ENCODE results near the gene ADSS1.

Gene ADSS1

GRCh38 chr14:104778694-104779331, 54.8 kb downstream of the ADSS1 start:
- in situ Hi-C loops (cut with MboI; ENCODE audit: low sequenced_read_pairs): no loop called here

DNA sequence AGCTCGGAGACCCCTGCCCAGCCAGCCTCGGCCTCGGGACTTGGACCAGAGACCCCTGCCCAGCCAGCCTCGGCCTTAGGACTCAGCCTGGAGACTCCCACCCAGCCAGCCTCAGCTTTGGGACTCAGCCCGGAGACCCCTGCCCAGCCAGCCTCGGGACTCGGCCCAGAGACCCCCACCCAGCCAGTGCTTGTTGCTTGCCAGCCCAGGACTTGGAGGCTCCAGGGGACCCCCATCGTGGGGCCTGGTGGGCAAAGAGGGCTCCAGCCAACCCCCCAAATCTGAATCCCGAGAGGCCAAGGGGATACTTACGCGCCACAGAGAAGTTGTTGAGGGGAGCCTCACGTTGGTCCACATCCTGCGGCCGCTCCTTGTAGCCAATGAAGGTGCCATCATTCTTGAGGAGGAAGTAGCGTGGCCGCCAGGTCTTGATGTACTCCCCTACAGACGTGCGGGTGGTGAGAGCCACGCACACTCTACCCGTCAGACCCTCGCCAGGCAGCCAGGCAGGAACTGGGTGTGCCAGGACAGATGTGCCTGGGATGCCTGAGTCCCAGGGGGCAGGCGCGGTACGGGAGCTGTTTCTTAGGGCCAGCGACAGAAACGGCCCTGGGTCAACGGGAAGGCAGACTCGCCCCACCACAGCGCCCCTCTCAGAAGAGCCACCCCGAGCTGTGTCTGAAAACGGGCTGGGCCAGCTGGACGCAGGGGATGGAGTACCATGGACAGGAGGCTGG, 55.9 kb downstream of the ADSS1 start:
- in situ Hi-C loops (cut with MboI; ENCODE audit: low sequenced_read_pairs): no loop called here

DNA sequence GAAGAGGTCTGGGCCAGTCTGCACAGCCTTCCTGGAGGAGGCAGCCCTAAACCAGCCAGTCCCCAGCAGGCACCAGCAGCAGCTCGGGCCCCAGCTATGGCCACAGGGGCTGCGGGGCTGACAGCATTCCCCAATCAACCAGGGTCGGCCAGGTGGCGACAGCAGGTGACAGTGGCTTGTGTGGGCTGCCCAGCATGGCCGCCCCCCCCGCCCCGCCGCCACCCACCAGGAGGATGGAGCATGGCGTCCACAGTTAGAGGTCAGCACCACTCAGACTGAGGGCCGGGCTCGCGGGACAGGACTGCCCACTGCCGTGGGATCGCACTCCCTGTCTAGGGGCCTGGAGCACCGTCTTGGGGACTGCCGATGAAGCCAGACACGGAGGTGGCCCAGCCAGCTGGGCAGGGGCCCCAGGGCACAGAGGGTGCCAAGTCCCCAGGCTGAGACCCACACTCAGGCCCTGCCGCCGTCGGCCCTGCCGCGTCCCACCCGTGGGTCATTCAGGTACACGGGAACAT, 56.5 kb downstream of the ADSS1 start:
- in situ Hi-C loops (cut with MboI; ENCODE audit: low sequenced_read_pairs): no loop called here

DNA sequence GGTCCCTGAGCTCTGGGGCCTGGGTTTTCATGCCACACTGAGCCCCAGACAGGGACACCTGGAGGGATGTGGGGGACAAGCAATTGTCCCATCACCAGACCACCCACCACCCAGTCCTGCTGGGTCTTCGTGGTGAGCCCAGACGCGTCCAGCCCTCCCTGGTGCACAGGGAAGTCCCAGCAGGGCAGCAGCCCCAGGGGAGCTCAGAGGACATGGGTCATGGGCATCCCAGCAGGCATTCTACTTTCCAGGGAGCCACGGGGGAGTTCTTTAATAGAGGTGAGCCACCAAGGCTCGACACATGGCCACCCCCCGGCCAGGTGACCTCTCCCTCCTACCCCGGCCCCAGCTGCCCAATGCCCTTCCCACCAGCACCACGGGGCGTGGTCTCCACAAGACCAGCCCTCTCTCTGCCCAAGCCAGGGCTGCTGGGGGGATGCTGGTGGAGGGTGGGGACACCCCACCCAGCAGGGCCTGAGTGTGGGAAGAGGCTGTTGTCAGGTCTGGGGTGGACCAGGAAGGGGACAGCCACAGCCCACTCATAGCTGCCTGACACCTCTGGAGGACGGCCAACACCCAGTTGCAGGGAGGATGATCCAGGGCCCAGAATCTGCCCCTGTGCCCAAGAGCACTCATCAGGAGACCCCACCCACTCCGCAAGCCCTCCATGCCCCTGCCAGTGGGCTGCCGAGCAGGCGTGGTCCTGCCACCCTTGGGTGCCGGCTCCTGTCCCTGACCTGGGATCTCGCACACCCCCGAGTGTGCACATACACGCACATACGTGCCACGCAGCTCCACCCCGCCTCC, 57.4 kb downstream of the ADSS1 start:
- in situ Hi-C loops (cut with MboI; ENCODE audit: low sequenced_read_pairs): no loop called here

DNA sequence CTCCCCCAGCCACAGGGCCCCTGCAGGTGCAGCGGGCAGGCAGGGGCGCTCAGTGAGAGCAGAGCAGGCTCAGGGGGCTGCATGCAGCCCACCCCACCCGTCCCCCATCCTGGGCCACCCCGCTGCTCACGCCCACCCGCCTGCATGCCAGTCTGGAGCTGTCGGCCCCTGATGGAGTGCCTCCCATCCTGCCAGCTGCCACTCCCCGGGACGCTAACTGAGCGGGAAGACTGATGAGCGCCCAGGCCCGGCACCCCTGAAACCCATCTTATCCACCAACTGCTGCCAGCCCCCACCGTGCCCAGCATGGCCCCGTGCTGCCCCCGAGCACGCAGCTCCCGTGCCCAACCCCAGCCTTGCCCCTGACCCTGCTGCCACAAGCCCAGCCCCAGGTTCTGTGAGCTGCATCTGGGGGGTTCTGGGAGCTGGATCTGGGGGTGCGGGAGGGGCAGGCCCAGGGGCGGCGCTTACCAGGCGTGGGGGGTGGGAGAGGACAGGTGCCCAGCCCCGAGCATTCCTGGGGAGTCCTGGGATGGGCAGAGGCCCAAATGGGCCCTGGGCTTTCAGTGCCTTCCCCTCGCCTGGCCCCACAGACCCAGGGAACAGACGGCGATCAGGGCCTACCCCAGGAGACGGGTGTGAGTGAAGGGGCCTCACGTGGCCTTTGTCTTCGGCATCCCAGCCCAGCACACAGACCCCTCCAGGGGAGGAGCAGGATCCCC, 58.2 kb downstream of the ADSS1 start:
- in situ Hi-C loops (cut with MboI; ENCODE audit: low sequenced_read_pairs): no loop called here

DNA sequence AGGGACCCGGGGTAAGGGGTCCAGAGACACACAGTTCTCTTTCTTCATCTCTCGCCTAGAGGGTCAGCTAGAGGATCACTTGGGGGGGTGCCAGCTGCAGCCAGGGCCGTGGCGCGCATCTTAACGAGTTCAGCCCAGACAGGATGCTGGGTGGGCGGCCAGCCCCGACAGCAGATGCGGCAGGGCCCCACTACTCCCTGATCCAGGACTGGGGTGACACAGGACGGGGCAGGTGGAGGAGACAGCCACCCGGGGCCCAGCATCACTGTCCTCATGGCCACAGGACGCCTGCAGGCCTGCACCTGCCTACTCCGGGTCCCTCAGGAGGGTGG, 58.7 kb downstream of the ADSS1 start:
- in situ Hi-C loops (cut with MboI; ENCODE audit: low sequenced_read_pairs): no loop called here

- in situ Hi-C loops (cut with MboI; ENCODE audit: low sequenced_read_pairs): no loop called here
Observed at GRCh38 chr14:104783484-104784217, 59.6 kb downstream of the ADSS1 start.

- in situ Hi-C loops (cut with MboI; ENCODE audit: low sequenced_read_pairs): no loop called here
Observed at GRCh38 chr14:104784218-104784568, 60.2 kb downstream of the ADSS1 start.

GRCh38 chr14:104784846-104785707, 61.0 kb downstream of the ADSS1 start:
- in situ Hi-C loops (cut with MboI; ENCODE audit: low sequenced_read_pairs): no loop called here

- in situ Hi-C loops (cut with MboI; ENCODE audit: low sequenced_read_pairs): no loop called here
Observed at GRCh38 chr14:104785708-104786080, 61.7 kb downstream of the ADSS1 start.

DNA sequence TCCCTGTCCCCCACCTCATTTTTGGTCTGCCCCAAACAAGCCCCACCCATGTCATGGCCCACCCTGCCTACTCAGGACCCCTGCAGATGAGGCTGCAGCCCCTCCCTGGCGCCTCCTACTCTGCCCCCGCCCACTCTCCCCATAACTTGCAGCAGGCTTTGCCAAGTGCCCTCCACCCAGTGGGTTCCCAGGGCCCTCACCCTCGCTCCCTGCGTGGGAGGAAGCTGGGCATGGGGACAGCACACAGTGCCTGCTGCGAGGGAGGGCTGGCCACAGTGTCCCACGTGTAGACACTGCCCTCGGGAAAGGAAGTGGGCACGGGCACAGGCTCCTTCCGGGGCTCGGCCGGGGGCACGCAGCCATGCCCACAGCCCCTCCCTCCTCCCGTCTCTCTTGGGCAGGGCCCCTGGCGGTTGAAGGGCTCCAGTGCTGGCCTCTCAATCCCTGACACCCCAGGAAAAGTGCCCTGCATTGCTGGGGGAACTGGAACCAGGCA, 62.1 kb downstream of the ADSS1 start:
- in situ Hi-C loops (cut with MboI; ENCODE audit: low sequenced_read_pairs): no loop called here

DNA sequence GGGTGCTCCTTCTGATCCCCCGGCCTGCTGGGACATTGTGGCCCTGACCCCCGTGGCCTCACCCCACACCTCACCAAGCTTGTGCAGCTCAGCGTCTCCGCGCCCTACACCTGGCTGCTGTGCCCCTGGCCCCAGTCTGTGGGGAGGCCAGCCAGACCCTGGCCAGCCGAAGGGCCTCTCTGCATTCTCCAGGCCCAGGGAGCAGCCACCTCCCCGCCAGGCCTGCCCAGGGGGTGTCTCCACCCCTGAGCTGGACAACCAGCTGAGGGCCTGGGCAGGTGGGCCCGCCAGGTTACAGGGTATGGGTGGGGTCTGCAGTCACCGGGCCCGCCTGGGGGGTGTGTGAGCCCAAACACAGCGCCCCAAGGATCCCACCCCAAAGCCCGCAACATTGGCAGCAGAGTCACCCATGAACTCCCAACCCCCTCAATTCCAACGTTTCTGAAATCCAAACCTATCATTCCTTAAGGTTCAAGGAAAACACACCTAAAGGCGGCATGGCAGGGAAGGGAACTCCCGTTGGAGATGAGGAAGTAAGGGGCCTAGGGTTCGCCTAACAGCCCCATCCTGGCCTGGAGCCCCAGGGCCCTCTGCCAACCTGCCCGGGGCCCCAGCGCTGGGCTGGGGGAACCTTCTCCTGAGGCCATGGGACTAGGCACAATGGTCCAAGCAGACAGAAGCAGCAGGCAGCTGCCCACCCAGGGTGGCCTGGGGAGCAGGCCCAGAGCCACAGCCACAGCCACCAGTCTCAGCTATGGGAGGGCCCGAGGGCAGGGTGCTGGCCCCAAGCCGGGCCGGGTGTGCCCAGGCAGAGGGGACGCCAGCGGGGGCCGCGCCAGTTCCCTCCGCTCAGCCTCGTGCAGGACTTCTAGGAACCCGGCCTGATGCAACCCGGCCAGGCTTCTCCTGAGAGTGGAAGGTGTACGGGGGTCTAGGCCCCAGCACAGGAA, 63.0 kb downstream of the ADSS1 start:
- in situ Hi-C loops (cut with MboI; ENCODE audit: low sequenced_read_pairs): no loop called here

- in situ Hi-C loops (cut with MboI; ENCODE audit: low sequenced_read_pairs): no loop called here
Observed at GRCh38 chr14:104787736-104788135, 63.7 kb downstream of the ADSS1 start.

DNA sequence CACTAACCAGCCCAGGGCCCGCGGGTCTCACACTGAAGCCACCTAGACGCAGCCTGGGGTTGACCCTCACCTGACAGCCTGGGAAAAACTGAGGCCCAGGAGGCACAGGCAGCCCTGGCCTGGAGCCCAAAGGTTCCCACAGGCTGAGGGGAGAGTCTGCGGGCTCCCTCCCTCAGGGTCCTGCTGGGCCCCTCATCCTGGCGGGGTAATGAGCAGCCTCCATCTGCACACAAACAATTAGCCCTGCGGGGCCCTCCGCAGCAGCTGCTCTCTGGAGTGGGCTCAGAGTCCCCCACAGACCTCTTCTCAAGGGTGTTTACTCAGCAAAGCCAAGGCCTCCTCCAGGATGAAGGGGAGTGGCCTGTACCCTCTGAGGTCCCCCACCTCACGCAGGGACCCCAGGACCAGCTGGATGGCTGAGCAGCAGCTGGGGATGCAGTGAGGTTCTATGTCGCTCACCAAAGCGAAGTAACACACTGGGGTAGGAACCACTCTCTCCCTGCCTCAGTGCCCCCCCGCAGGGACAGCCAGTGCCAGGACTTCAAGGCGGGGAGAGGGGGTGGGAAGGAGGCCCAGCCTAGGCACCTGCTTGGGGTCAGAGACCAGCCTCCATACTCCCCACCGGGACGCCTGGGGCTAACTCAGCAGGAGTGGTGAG, 64.3 kb downstream of the ADSS1 start:
- in situ Hi-C loops (cut with MboI; ENCODE audit: low sequenced_read_pairs): no loop called here

DNA sequence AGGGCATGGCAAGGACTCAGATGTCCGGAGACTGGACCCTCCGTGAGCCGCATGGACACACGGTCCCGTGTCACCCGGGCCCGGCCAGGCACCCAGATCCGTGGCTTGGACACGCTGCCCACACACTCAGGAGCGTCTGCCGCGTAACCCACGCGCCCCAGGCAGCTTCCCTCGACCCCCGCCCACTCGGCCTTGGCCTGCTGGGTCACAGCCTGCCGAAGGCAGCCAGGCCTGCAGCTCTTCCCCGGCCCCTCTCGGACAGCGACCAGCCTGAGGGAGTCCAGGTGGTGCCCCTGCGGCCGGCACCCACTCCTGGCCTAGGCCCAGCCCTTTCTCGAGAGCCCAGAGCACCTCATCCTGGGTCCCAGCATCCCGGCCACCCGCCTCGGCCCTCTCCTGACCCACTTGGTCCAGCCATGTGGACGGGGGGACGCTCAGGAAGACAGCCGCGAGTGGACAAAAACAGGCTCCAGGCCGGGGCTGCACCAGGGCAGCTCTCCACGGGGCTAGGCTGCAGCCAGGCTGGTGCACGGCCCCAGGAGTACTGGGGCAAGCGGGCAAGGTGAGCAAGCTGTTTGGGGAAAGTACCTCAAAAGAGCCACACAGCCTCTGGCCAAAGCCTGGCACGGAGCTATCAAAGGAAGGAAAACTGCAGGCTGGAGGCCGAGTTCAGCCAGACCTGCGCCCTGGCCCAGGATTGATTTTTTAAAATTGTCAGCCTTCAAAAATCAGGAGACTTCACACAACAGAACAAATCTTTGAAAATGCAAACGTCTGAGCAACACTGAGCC, 65.0 kb downstream of the ADSS1 start:
- in situ Hi-C loops (cut with MboI; ENCODE audit: low sequenced_read_pairs): no loop called here

DNA sequence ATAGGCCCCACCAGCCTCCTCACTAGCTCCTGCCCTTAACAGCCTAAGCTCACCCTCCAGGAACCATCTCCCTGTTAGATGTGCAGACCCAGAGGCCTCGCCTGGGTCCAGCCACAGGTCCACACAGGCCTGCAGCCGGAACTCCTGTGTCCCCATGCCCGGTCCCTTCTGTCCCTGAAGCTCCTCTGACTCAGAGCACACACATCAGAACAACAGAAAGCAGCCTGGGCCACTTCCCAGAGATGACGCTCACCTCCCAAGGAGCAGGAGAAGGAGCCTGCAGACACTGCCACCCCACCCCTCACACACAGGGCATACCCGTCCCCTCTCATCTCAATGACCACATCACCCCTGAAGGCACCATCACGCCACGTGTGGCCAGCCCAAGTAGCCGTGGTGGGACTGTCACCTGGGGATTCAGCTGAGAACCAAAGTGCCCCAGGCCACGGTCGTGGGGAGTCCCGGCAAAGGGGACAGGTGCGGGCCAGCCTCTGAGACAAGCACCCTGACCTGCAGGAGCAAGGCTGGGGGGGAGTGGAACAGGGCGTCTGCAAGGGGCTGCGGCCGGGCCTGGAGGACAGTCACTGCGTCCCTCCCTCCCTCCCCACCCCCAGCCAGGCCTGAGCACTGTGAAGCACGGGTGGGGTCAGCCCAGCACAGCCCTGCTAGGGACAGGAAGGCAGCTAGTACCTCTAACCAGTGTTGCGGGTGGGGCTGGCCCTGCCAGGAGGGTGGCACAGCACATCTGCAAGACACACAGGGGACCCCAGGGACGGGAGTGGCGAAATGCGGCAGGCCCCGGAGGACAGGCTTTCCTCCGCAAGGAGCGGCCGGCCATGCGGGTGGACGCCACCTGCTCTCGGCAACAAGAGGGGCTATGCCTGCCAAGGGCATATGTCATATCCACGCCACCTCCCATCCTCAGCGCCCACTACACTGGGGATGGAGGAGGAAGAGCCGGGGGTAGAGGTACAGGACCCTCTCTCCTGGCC, 66.0 kb downstream of the ADSS1 start:
- in situ Hi-C loops (cut with MboI; ENCODE audit: low sequenced_read_pairs): no loop called here
